GM12874 (cell line): ENCODE measurements around the gene RPL18A.

Experiments used
- CTCF ChIP-seq: IDR thresholded peaks from 2 replicates; pipeline ENCODE4 v1.5.1; 2011; ENCODE audit warnings: low read depth, mild to moderate bottlenecking, control low read depth, low read length, moderate library complexity; ENCODE audit not compliant: insufficient read depth

The RPL18A gene

GRCh38 chr19:17865364-17866311 is 5.9 kb downstream of the RPL18A start:
- TF ChIP-seq CTCF = no peak

GRCh38 chr19:17866312-17866963 is 6.7 kb downstream of the RPL18A start:
- TF ChIP-seq CTCF = no peak

- TF ChIP-seq CTCF = no peak
Measured at GRCh38 chr19:17866964-17867486, 7.3 kb downstream of the RPL18A start.

GRCh38 chr19:17868669-17869068 is 9.0 kb downstream of the RPL18A start:
- TF ChIP-seq CTCF = no peak

GRCh38 chr19:17869114-17869608 is 9.5 kb downstream of the RPL18A start:
- no peak for TF ChIP-seq CTCF

- no peak for TF ChIP-seq CTCF
Measured at GRCh38 chr19:17871032-17871877, 11.5 kb downstream of the RPL18A start.
